ENCODE measurements around the gene RAB11FIP2.

Gene RAB11FIP2

GRCh38 chr10:117969592-117969991, 77.1 kb downstream of the RAB11FIP2 start:
- Histone ChIP-seq H3K36me3 (ENCODE audit: control insufficient read depth, insufficient read depth, low read length) (no peaks in the 10 kb centered on the region), H3K4me3 (replicated peaks; ENCODE audit: low read depth, low read length) (no peak overlapping the region), H3K27me3 (replicated peaks; ENCODE audit: control insufficient read depth, insufficient read depth, low read length) (no peaks in the 10 kb centered on the region)
- no peak for DNase-seq (ENCODE audit: extremely low read depth, insufficient read length)
- TF ChIP-seq CTCF (IDR thresholded peaks at IDR 0.05; ENCODE audit: insufficient read depth, low read length, poor library complexity, severe bottlenecking), result no peak

- H3K36me3 ChIP-seq (ENCODE audit: control insufficient read depth, insufficient read depth, low read length), result no peaks in the 10 kb centered on the region
- no peak overlapping the region for H3K4me3 ChIP-seq (replicated peaks; ENCODE audit: low read depth, low read length)
- no peak for TF ChIP-seq CTCF (IDR thresholded peaks at IDR 0.05; ENCODE audit: insufficient read depth, low read length, poor library complexity, severe bottlenecking)
- no peaks in the 10 kb centered on the region for H3K27me3 ChIP-seq (replicated peaks; ENCODE audit: control insufficient read depth, insufficient read depth, low read length)
- no peak for DNase-seq (ENCODE audit: extremely low read depth, insufficient read length)
These were observed 78.2 kb downstream of the RAB11FIP2 start for GRCh38 chr10:117968354-117969182.

- Histone ChIP-seq H3K4me3 (replicated peaks; ENCODE audit: low read depth, low read length) (no peak overlapping the region), H3K27me3 (replicated peaks; ENCODE audit: control insufficient read depth, insufficient read depth, low read length) (no peaks in the 10 kb centered on the region), H3K36me3 (ENCODE audit: control insufficient read depth, insufficient read depth, low read length) (no peaks in the 10 kb centered on the region)
- TF ChIP-seq CTCF (IDR thresholded peaks at IDR 0.05; ENCODE audit: insufficient read depth, low read length, poor library complexity, severe bottlenecking), result no peak
- DNase-seq (ENCODE audit: extremely low read depth, insufficient read length), result no peak
These were observed 79.5 kb downstream of the RAB11FIP2 start for GRCh38 chr10:117967149-117967650.

- Histone ChIP-seq H3K4me3 (replicated peaks; ENCODE audit: low read depth, low read length) (no peak overlapping the region), H3K27me3 (replicated peaks; ENCODE audit: control insufficient read depth, insufficient read depth, low read length) (no peaks in the 10 kb centered on the region), H3K36me3 (ENCODE audit: control insufficient read depth, insufficient read depth, low read length) (no peaks in the 10 kb centered on the region)
- no peak for TF ChIP-seq CTCF (IDR thresholded peaks at IDR 0.05; ENCODE audit: insufficient read depth, low read length, poor library complexity, severe bottlenecking)
- no peak for DNase-seq (ENCODE audit: extremely low read depth, insufficient read length)
These were observed 80.8 kb downstream of the RAB11FIP2 start for GRCh38 chr10:117965984-117966383.

GRCh38 chr10:117964536-117964935, 82.2 kb downstream of the RAB11FIP2 start:
- Histone ChIP-seq H3K4me3 (replicated peaks; ENCODE audit: low read depth, low read length) (no peak overlapping the region), H3K36me3 (ENCODE audit: control insufficient read depth, insufficient read depth, low read length) (no peaks in the 10 kb centered on the region), H3K27me3 (replicated peaks; ENCODE audit: control insufficient read depth, insufficient read depth, low read length) (no peaks in the 10 kb centered on the region; the same call in 1 of the 2 replicates)
- no peak for DNase-seq (ENCODE audit: extremely low read depth, insufficient read length)
- TF ChIP-seq CTCF (IDR thresholded peaks at IDR 0.05; ENCODE audit: insufficient read depth, low read length, poor library complexity, severe bottlenecking), result no peak

Measured in GM06990 (cell line).